Karpas-422 (cell line): ENCODE results near the gene HIGD2A. TPM values are rescaled to one million over a fixed set of nuclear protein-coding genes. Genes with fewer than 3 reads are reported as not detected.

Source experiments
- DNase-seq: peaks from one replicate; pipeline ENCODE4 v3.0.0-alpha.2; 2015
- H2AFZ ChIP-seq: fragments of 200-600 bp; sonication (generic); 2 replicates; pipeline ENCODE4 v1.6.1; 2014; ENCODE audit warnings: antibody characterized with exemption, low read length, mixed read lengths
- H3K27ac ChIP-seq: fragments of 200-600 bp; sonication (generic); 2 replicates; pipeline ENCODE4 v1.5.1; 2014; ENCODE audit warnings: mild to moderate bottlenecking, low read length, moderate library complexity
- H3K27me3 ChIP-seq: fragments of 200-600 bp; sonication (generic); 2 replicates; pipeline ENCODE4 v1.6.1; 2014; ENCODE audit warnings: low read length, mixed read lengths
- H3K36me3 ChIP-seq: fragments of 200-600 bp; sonication (generic); 2 replicates; pipeline ENCODE4 v1.6.1; 2014; ENCODE audit warnings: low read length, mixed read lengths; ENCODE audit not compliant: insufficient read depth
- H3K4me1 ChIP-seq: fragments of 200-600 bp; sonication (generic); 2 replicates; pipeline ENCODE4 v1.6.1; 2014; ENCODE audit warnings: mild to moderate bottlenecking, low read length, mixed read lengths
- H3K4me2 ChIP-seq: fragments of 200-600 bp; sonication (generic); 2 replicates; pipeline ENCODE4 v1.6.1; 2014; ENCODE audit warnings: low read length, low read depth, mild to moderate bottlenecking; ENCODE audit not compliant: poor library complexity, severe bottlenecking
- H3K4me3 ChIP-seq: fragments of 200-600 bp; sonication (generic); 2 replicates; pipeline ENCODE4 v1.5.1; 2014; ENCODE audit warnings: mild to moderate bottlenecking, antibody characterized with exemption, low read length, mixed read lengths
- H3K79me2 ChIP-seq: fragments of 200-600 bp; sonication (generic); 2 replicates; pipeline ENCODE4 v1.6.1; 2014; ENCODE audit warnings: mild to moderate bottlenecking, low read length, mixed read lengths
- H3K9ac ChIP-seq: fragments of 200-600 bp; sonication (generic); 2 replicates; pipeline ENCODE4 v1.6.0; 2014; ENCODE audit warnings: low read length
- H3K9me2 ChIP-seq: fragments of 200-600 bp; sonication (generic), shearing (Covaris generic); replicated peaks from 2 replicates; pipeline ENCODE4 v1.6.0; 2014; ENCODE audit warnings: mild to moderate bottlenecking, low read length, moderate library complexity; ENCODE audit not compliant: insufficient read depth
- H3K9me3 ChIP-seq: fragments of 300-700, 200-600 bp; sonication (generic); 2 replicates; pipeline ENCODE4 v1.6.1; 2014; ENCODE audit warnings: low read length, mixed read lengths
- H4K20me1 ChIP-seq: fragments of 200-600 bp; sonication (generic); 2 replicates; pipeline ENCODE4 v1.6.1; 2014; ENCODE audit warnings: mild to moderate bottlenecking, antibody characterized with exemption, low read length, low read depth; ENCODE audit not compliant: insufficient read depth
- small RNA-seq: library from RNA; depleted of rRNA; stranded (forward); fragments of <200 nt; gene quantifications from one replicate; pipeline ENCODE3, GENCODE V24; 2014
- total RNA-seq: library from RNA; depleted of rRNA; stranded (reverse); fragments of >200 nt; shearing (Covaris generic); gene quantifications from 2 replicates; pipeline ENCODE4 v1.2.3, GENCODE V29; 2014; ENCODE audit warnings: low replicate concordance; rRNA removed

The HIGD2A gene
- total RNA-seq, 1 experiment from 2014 or later, result 207 TPM

DNA sequence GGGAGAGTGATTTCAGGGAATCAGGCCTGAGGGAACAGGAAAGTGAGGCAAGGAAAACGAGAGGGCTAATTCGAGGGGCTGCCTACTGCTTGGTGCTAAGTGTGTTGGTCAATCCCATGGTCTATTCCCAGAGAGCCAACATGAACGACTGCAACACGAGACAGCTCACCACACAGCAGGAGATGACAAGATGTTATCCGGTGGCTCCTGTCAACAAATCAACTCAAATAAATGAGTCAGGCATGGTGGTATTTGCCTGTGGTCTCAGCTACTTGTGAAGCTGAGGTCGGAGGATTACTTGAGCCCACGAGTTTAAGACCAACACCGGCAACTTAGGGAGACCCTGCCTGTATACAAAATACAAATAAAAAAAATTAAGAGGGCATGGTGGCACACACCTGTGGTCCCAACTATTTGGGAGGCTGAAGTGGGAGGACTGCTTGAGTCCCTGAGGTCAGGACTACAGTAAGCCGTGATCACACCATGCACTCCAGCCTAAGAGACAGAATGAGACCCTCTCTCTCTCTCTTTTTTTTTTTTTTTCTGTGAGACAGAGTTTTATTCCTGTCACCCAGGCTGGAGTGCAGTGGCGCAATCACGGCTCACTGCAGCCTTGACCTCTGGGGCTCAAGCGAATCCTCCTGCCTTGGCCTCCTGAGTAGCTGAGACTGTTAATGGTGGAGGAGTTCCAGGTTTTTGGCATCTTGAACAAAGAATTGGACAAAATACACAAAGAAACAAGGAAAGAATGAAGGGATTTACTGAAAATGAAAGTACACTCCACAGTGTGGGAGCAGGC is 50.6 kb downstream of the HIGD2A start:
- no peak overlapping the region for H2AFZ ChIP-seq
- no peaks in the 10 kb centered on the region for H3K27me3 ChIP-seq
- no peak overlapping the region for H3K27ac ChIP-seq
- H3K4me2 ChIP-seq, result no peak overlapping the region
- H3K9me3 ChIP-seq, result no peaks in the 10 kb centered on the region
- DNase-seq, result no peak
- no peaks in the 10 kb centered on the region for H3K79me2 ChIP-seq
- no peak overlapping the region for H3K4me3 ChIP-seq
- no peaks in the 10 kb centered on the region for H3K36me3 ChIP-seq
- peaks cover 9% of the 10 kb centered on the region for H3K4me1 ChIP-seq
- no peaks in the 10 kb centered on the region for H4K20me1 ChIP-seq
- H3K9me2 ChIP-seq, result no peaks in the 10 kb centered on the region
- no peak overlapping the region for H3K9ac ChIP-seq

Small RNAs within 50 kb of the gene (small RNA-seq; reads per million reads assigned to genes)
- gene AC010297.1, result not detected
- 3.1 reads per million, percentile 67 among the genes with 10 or more reads in this experiment for gene MIR1271

Other genes with a start within 250 kb of the HIGD2A start
- 25.3 and 32.5 TPM in 2 replicates for gene SIMC1, start 150.3 kb upstream of the HIGD2A start, total RNA-seq
- gene KIAA1191, start 27.0 kb upstream of the HIGD2A start, total RNA-seq, result 40.8 and 57.5 TPM in 2 replicates
- 4.8 and 5.8 TPM in 2 replicates for gene ARL10, start 23.3 kb upstream of the HIGD2A start, total RNA-seq
- 19.8 and 57.5 TPM in 2 replicates for gene NOP16, start 153 bp upstream of the HIGD2A start, total RNA-seq
- 31.7 and 78.9 TPM in 2 replicates for gene CLTB, start 27.8 kb downstream of the HIGD2A start, total RNA-seq
- 22.9 and 37.5 TPM in 2 replicates for gene FAF2, start 59.6 kb downstream of the HIGD2A start, total RNA-seq
- gene RNF44, start 148.7 kb downstream of the HIGD2A start, total RNA-seq, result 33.1 and 55.8 TPM in 2 replicates
- gene CDHR2, start 160.6 kb downstream of the HIGD2A start, total RNA-seq, result 0.04 and 0.07 TPM in 2 replicates
- gene GPRIN1, start 221.4 kb downstream of the HIGD2A start, total RNA-seq, result 1.9 and 4.6 TPM in 2 replicates
- not detected in 2 replicates for gene SNCB, start 241.8 kb downstream of the HIGD2A start, total RNA-seq
- not detected in 2 replicates for gene EIF4E1B, start 241.9 kb downstream of the HIGD2A start, total RNA-seq